HG03139 (cell line): ENCODE measurements around the gene LYPLAL1.
A peak's percentile ranks its signal among the peaks of the same experiment; 100 is the strongest.

ENCODE experiments used
- ATAC-seq: cut with Tn5 transposase; IDR thresholded peaks from one replicate; pipeline ENCODE4 v1.9.1; 2021; ENCODE audit not compliant: unreplicated experiment

Gene LYPLAL1

DNA sequence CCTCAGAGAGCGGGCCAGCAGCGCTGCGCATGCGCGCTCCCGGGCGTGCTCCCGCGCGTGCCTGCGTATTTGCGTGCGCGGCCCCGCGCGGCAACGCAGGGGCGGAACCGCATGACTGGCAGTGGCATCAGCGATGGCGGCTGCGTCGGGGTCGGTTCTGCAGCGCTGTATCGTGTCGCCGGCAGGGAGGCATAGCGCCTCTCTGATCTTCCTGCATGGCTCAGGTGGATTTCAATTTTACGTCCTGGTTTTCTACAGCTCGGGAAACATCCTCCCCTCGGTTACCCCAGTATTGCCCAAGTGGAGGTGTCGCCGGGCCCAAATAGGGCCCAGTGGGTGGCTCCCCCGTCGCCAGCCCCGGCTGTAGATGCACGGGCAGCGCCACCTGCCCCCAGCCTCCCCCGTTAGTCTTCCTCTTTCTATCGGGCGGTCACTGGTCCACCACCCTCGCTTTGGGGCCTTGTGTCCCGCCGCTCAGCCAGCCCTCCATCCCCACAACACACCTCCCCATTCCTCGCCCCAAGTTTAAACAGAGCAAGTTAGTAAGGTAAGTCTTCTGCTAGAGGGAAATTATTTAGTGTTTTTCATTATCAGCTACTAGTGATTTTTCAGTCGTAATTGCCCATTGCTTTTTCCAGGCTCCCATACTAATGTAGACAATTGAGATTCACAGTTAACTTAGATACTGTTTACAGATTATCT is at the start of gene LYPLAL1:
TSS of gene LYPLAL1 (plus strand) at position 121 of the 702 bp plus-strand sequence. CDS start at position 134, 13 bp downstream.
- peak; percentile 62 for ATAC-seq

DNA sequence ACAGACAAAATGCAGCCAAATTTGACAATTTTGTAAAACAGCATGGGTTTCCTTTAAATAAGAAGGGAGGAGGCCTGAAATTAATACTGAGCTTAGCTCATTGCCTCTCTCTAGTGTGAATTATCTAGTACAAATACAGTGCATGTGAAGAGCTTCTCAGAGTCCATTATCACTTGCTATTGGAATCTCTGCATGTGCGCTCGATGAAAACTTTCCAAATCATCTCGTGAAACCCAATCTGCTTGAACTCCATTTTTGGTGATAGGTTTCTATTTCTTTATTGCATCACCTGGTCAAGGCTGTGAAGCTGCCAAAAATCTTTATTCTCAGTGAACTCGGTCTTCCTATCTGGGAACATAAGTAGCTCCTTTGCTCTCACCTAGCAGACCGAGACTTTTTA is 49.5 kb upstream of the LYPLAL1 start:
- no peak for ATAC-seq

DNA sequence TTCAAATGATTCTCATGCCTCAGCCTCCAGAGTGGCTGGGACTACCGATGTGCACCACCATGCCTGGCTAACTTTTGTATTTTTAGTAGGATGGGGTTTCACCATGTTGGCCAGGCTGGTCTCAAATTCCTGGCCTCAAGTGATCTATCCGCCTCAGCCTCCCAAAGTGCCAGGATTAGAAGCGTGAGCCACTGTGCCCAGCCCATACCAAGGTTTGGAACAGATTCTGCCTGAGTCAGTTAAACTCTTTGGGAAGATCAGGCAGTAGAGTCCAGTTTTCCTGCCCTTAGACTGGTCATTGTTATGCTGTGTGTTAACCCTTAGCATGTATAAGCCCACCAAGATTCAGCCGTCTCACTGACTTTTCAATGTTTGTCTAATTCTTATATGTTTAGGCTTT is 48.3 kb upstream of the LYPLAL1 start:
- no peak for ATAC-seq

DNA sequence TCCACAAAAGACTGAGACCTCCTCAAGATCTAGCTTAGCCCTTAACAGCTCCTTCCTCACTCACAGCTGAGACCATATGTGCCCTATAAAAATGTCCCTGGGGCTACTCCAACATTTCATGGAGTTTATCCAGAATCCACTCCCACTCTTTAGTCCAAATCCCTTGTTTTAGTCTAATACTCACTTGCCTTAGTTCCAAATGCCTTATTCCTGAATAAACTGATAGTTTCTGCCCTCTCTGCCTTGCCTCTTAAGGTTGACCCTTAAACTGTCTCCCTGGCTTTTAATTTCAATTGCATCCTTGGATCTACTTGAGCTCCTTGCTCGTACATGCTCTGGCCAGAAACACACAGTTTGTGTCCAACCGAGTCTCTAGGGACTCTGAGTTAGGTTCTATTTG is 47.3 kb upstream of the LYPLAL1 start:
- no peak for ATAC-seq

DNA sequence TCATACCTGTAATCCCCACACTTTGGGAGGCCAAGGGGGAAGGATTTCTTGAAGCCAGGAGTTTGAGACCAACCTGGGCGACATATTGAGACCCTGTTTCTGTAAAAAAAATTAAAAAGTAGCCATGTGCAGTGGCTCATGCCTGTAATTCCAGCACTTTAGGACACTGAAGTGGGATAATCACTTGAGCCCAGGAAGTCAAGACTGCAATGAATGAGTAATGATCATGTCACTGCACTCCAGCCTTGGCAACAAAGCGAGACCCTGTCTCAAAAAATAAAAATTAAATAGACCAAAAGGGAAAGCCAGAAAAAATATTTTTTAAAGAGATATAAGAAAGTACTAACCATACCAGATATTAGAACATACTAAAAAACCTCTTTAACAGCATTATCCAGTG is 44.7 kb upstream of the LYPLAL1 start:
- no peak for ATAC-seq

DNA sequence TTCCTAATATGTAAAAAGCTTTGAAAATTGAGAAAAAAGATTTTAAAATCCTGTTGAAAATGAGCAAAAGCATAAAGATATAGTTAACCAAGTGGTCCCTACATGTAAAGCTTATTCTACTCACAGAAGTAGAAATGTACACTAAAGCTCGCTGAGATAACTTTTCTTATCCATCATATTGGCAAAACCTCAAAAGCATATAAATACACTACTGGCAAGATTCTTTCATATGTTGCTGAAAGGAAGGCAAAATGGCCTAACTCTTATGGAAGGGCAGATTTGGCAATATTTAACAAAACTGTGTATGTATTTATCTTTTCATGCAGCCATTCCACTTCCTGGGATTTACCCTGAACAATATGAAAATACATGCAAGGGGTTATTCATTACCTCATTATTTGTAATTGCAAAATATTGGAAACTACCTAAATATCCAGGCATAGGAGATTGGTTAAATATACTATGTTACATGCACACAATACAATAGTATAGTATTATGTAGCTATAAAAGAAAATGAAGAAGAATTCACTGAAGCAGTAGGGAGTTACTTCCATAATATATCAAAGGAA is 43.2 kb upstream of the LYPLAL1 start:
- no peak for ATAC-seq

DNA sequence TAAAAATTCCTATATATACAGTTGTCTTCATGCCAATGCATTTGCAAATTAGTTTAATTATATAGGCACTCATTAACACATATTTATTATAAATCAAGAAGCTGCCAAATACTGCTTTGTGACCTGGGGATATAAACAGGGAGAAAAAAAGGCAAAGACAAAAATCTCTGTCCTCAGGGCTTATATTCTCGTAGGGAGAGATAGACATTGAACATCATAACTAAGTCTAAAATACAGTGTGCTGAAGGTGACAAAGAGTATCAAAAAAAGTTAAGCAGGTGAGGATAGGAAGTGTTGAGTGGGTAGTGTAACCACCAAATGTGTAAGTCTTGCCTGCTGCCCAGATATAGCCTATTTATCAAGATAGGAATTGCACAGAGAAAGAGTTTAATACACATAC is 40.7 kb upstream of the LYPLAL1 start:
- ATAC-seq = no peak

DNA sequence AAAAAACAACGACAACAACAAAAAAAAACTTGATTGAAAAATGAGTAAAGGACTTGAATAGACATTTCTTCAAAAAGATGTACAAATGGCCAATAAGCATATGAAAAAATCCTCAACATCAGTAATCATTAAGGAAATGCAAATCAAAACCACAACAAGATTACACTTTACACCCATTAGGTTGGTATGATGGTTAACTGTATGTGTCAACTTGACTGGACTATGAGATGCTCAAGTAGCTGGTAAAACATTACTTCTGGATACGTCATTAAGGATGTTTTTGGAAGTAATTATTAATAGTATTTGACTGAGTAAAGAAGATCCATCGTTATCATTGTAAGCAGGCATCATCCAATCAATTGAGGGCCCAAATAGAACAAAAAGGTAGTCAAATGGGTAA is 34.9 kb upstream of the LYPLAL1 start:
- no peak for ATAC-seq

DNA sequence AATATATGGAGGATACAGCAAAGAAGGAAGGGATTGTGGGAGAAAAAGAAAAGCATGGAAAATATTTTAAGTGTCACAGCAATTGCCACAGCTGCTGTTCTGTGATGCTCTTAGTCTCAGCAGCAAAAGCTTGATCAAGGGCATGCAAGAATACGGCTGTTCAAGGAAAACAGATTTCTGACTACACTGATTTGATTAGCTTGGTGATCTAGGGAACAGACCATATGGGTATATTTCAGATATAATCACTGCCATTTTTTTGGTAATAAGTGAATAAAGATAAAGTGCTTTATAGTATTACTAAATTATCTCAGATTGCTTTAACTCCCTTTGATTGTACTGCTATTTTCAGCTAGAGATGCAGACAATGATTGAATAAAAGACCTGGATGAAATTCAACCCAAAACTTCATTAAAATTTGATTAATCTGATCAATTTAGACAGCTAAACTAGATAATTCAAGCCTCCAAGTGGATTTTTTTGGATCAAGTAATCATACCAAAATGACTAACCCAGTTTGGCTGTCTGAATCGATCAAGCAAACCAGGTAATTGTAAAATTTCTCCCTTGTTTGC is 33.3 kb upstream of the LYPLAL1 start:
- no peak for ATAC-seq

DNA sequence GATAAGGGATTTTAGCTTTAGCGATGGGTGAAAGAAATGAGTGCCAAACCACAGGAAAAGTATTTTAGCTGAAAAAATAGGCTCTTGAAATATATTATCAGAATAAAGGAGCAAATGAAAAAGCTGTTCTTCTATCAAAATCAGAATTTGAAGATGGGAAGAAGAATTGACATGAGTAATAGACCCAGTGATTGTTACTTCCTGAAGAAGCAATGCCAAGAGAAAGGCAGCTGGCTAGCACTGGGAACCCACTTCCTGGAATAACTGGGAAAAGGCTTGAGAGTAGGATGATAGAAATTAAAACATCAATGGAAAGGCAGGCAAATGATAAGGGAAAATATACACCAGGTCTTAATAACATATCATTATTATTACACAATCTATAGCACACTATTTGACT is 29.9 kb upstream of the LYPLAL1 start:
- no peak for ATAC-seq

DNA sequence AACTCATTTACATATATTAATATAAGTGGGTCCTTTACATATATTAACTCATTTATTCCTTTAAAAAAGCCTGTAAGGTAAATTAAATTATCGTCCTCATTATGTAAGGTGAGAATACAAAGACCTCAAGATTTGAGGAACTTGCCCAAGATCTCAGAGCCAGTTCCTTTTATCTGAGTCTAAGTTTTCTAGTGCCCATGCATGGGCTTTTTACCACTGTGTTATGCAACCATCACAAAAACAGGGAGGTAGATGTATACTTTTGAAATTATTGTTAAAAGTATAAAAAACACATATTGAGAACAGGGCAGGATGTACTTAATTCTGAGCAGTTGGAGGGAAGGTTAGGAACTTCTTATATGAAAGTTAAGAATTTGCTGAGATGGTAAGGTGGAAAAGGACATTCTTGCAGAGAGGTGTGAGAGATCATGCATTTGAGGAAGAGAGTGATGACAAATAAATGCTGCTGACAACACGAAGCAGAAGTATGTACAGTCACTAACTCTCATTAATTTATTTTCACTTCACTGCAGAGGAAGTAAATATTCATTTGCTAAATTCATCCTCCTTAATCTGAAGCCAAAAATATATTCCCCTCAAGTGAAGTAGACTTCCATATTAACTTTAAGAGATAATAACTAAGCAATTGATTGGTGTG is 28.9 kb upstream of the LYPLAL1 start:
- ATAC-seq = no peak

DNA sequence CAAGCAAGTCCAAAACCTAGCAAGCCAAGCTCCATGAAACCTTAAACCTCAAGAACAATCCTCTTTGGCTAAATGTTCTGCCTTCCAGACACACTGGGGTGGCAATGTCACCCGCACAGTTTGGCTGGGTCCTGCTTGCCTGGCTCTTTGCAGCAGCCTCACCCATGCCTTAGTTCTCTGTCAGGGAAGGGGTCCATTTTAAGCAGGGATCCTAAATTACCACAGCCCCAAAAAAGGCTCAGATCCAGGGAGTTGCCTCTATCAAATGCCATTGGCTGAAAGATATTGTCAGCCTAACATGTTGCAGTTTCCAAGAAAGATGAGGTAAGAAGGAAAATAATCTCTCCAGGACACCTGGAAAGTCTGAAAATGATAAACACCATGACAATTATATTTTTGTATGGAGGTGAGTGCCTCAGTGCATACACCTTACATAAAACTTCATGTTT is 26.1 kb upstream of the LYPLAL1 start:
- no peak for ATAC-seq

DNA sequence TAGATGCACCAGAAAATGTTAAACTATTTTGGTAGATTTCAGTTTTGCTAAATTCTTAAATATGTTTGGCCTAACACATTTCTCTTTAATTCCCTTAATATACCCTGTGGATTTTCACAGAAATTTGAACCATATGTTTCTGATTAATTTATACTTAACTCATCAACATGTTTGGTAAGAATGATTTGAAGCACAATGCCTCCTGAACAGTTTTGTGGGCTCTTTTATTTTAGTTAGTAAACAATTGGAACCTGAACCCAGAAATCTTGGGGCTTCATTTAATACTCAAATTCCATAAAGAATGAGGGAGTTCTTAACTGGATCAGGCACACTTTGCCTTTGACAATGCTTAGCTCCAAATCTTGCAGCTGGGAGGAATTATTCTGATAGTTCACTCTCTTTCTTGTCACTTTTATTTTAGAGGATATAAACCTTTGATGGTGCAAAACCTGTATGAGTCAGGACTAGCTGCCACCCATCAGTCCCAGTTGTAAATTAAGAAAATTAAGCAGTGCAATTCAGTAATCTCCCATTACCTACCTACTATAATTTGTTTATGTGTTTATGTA is 24.6 kb upstream of the LYPLAL1 start:
- no peak for ATAC-seq

DNA sequence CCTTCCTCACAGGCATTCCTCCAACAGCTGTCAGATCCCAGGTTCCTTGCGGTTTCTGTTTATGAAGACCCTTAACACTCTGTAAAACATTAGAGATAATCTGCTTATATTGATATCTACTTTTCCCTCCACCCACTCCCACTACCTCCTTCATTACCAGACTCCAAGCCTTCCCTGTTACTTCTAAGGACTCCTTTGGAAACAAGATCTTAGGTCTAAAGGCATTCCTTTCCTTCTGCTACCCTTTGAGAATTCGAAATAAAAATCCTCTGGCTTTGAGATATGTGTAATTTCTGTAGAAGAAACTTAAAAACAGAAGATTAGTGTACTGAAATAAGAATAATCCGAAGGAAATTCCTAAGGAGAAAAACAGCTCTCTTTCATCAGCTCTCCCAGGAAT is 23.7 kb upstream of the LYPLAL1 start:
- no peak for ATAC-seq

DNA sequence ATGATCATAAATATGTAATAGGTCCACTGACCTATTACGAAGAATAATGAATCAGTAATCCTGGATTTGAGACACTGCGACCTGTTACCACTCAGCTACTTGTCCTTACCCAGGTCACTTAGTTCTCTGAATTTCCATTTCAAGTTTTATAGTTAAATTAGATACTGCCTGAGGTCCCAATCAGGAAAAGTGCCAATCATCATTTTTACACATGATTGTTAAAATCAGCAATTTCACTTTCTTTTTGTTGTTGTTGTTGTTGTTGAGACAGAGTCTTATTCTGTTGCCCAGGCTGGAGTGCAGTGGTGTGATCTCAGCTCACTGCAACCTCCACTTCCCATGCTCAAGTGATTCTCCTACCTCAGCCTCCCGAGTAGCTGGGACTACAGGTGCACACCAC is 22.8 kb upstream of the LYPLAL1 start:
- no peak for ATAC-seq

DNA sequence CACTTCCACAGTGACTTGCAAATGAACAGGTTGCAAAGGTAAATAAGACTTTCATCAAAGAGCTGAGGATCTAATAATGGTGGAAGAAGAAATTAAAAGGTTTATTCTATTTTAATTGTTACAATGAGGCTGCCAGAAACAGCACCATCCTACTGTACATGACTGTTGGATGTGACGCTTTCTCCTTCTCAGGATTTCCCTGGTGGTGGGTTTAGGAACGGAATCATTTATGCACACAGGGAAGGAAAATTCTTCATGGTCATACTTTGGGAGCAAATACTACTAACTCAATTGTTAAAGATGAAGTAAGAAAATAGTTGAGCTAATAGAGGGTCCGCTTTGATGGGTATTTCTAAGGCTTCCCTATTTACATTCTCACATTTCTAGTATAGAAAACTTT is 22.2 kb upstream of the LYPLAL1 start:
- no peak for ATAC-seq

DNA sequence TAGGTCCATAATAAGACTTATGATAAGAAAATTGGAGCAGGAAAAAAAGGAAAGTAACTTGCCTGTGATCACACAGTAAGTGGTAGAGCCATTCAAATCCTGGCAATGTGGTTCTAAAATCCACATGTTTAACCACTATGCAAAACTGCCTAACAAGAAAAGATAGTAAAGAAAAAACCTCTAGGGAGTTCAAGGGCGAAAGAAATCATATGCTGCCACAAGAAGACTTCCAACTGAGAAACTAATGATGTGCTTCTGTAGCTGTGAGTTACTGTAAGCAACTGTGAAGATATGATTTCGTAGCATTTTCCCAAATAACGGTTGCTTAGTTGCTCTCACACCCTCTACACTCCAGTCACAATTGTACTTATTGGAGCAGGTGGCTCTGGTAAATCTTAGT is 20.9 kb upstream of the LYPLAL1 start:
- no peak for ATAC-seq

DNA sequence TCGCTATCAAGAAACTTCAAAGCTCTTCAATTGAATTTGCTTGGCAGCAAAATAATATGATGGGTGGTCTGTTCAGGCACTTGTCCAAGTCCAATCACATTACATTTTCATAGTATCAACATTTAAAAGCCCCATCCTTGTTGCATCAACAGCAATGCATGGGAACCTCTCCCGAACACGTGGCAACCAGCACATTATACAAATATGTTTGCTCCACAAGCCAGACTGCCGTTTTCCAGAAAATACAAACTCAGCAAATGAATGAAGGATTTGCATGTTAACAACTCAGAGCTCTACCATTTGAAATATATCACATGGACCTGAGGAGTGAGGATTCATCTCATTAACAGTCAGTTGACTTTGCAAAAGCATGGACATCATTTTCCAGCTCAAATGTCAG is 20.0 kb upstream of the LYPLAL1 start:
- ATAC-seq = no peak

DNA sequence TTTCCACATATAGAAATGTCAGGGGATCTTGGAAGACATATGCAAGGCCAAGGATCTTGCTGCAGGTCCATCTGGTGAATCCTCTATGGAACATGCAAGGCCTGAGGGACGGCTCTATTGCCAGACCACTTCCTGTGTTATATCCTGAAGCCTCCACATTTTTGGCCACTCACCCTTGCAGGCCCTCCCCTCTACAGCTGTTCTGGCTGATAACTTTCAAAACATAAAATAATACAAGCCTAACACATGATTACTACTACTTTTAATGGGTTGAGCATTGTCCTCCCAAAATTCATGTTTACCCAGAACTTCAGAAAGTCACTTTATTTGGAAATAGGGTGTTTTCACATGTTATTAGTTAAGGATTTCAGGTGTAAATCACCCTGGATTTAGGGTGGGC is 18.5 kb upstream of the LYPLAL1 start:
- ATAC-seq = no peak

DNA sequence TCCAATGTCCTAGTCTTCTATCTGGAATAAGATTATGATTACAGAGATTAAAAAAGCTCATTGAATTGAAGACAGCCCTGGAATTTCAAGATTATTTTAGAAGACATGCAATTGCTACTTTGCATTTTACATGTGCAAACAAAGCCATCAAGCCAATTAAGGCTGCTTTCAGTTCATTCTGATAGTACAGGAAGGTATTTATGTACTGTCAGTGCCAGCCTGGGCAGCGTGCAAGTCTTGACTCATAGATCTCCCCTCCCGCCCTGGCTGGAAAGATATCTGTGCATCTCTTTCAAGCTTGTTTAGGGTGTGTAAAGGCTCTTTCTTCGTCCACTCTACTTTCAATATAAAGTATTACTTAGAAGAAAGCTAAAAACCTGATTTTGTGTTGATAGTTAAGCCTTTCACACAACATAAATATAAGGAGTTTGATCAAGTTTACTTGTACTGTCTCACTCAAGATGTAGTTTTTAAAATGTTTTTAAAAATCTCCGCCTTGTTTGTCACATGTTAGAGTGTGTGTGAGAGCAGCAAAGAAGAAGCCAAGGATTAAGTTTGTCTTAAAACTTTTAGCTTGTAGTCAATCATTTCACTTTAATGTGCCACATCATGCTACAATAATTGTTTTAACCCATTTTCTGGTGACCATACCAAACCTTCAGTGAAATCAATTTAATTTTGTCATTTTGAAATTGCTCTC is 13.6 kb upstream of the LYPLAL1 start:
- ATAC-seq = no peak

DNA sequence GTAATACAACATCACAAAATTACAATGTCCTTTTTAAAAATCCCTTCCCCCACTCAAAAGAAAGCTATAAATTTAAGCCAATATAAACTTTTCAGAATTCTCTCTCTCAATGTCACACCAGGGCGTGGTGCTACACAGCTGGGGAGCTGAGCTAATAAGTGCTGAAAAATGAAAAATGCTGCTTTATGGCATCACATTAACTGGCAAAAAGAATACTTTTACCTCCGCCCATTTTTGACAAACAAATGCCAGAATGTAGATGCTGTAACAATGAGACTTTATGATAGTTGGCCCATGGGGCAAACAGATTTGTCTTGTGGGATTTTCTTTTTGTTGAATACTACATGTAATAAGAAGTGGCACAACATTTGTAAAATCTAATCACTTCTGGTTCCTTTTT is 12.7 kb upstream of the LYPLAL1 start:
- ATAC-seq = no peak
